HG02870 (cell line): ENCODE data around the gene MPV17.
"Not testable (repeated sequence)": the region's sequence is repeated elsewhere in the genome, so short reads cannot be mapped to it uniquely, and the experiment has no call there.

Source experiments
- ATAC-seq: cut with Tn5 transposase; IDR thresholded peaks from one replicate; pipeline ENCODE4 v1.9.1; 2021; ENCODE audit warnings: mild to moderate bottlenecking, moderate library complexity; ENCODE audit not compliant: unreplicated experiment

The MPV17 gene

DNA sequence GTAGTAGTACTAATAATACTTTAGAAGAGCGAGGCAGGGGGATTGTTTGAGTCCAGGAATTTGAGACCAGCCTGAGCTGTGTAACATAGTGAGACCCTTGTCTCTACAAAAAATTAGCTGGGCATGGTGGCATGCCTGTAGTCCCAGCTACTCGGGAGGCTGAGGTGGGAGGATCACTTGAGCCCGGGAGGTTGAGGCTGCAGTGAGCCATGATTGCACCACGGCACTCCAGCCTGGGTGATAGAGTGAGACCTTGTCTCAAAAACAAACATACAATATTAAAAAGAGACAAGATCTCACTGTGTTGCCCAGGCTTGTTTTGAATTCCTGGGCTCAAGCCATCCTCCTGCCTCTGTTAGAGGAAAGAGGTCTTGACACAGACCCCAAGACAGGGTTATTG is 22.3 kb downstream of the MPV17 start:
- not testable (repeated sequence) for ATAC-seq

DNA sequence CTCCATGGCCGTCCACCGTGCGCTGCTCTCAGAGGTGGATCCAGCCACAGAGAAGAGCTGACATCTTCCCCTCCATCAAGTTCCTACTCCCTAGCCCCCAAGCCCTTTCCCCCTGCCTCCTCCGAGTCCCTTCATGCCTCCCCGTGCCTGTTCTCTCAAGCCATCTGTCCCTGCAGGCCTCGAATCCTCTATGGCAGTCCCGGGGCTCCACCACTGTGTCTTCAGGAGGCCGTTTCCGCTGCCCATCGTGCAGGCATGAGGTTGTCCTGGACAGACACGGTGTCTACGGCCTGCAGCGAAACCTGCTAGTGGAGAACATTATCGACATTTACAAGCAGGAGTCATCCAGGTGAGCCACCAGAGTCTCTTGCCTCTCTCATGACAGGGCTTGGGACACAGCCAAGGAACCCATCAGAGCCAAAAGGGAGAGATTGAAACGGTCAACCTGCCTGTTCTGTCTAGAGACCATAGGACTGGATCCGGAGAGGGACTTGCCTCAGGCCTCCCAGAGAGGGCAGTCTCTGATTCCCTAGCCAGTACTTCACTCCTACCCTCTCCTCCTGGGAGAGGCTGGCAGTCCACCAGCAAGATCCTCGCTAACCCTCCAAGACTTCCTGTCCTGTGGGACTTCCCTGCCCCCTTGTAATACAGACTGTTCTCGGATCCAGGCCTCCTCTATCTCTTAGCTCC is 24.4 kb downstream of the MPV17 start:
- ATAC-seq = no peak

DNA sequence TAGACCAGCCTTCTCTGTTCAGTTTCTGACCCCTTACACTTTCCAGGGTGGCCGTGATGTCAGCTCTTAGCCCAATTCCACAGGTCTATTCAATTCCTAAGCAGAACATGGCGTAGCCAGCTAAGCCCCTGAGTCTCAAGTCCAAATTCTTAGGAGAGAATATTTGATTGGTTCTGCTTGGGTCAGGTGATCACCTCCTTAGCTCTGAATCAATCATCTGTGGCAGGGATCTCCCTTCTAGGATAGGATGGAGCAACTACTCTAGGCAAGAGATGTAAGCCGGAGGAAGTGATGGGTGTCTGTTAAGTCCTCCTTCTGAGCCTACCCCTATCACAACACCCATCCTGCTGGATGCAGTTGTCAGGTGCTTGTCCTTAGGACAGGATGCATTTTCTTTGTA is 25.7 kb downstream of the MPV17 start:
- ATAC-seq = no peak

DNA sequence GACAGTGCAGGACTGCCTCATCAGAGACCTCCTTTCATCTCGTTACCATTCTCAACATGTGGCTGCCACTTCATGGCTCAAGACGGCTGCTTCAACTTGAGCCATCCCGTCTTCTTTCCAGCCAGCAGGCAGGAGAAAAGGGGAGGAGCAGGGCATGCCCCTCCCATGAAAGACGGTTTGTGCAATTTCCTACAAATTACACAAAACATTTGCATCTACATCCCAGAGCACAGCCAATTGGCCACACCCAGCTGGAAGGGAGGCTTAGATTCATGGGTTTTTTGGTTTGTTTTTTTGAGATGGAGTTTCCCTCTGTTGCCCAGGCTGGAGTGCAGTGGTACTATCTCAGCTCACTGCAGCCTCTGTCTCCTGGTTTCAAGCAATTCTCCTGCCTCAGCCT is 26.4 kb downstream of the MPV17 start:
- no peak for ATAC-seq

DNA sequence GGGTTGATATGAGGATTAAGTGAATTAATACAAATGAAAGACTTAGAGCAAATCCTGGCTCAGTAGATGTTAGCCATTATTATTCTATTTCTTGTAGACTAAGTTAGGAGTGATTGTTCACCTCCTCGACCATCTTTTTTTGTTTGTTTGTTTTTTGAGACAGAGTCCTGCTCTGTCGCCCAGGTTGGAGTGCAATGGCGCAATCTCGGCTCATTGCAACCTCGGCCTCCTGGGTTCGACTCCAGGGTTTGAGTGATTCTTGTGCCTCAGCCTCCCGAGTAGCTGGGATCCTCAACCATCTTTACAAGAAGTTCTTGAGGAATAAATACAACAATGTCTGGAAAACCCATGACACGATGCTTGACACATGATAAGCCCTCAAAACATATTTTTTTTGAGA is 28.0 kb downstream of the MPV17 start:
- ATAC-seq = no peak

DNA sequence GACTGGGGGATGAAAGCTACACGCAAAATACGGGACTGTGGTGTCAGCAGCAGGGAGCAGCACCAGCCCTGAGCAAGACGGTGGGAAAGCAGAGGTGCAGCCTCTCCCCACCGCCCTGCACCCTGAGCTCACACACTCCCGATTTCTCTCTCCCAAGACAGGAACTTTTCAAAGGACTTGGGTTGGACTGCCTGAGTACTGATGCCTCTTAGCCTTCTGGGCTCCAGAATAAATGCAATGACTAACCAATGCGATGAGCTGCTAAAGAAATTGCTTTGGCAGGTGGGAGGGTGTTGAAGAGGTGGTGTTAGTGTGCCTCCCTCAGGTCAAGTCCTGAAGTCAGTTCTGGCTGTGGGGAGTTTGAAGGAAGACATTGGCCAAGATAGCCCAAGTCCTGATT is 31.0 kb downstream of the MPV17 start:
- ATAC-seq = no peak

DNA sequence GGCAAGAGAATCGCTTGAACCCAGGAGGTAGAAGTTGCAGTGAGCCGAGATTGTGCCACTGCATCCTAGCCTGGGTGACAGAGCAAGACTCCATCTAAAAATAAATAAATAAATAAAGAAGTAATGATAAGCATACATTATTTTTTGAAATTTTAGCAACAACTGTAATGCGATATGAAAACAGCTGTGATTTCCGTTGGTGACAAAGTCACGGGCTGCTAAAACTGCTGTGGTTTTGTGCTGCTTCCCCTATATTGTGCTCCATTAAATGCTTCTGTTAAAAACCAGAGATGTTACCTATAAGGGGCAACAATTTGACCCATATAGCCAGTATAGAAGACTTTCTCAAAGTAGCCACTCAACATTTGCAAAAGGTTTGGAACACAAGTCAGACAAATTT is 32.3 kb downstream of the MPV17 start:
- ATAC-seq = no peak

DNA sequence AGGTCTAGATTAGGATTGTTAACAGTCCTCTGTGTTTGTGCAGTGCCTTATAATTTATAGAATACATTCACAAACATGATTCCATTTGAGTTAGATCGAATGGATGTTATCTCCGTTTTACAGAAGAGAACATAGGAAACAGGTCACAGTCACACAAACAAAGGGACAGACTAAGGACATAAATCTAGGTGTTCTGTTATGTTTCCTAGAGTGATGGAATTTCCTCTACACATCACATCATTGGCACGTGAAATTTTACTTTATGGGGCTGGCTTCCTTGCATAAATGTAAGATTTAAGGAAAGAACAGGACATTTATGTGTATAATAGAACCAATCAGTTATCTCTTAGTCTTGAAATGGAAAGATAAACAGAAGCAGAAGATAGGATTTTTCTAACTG is 34.3 kb downstream of the MPV17 start:
- ATAC-seq = no peak

DNA sequence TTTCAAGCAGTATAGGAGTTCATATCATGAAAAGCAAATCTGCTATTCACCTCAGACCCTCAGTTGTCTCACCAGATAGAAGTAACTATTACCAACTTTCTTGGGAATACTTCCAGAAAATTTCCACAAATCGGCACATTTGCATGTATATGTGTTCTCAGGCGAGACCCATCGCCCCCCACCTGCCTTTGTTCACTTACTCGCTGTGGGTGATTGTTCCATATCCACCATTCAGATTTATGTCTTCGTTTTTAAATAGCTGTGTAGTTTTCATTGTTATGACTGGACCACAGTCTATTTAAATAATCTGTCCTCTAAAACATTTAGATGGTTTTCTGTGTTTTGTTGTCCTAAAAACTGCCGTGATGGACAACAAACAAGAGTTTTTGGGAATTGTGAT is 37.4 kb downstream of the MPV17 start:
- no peak for ATAC-seq

DNA sequence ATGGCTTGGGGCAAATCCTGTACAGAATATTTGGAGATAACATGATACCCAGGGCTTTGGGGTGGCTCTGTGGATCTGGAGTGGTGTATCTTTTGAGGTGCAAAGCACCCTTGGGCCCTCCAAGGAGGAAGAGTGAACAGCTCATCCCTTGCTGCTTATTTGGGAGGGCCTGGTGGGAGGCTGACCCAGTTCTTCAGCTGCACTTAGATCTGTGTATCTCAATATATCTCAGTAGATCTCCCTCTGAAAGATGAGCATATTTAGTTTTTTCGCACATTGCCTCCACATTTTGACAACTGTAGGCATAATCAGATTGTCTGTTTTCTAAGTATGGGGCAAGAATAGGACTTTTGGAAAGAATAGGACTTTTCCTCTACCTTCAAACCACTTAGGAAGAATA is 37.9 kb downstream of the MPV17 start:
- ATAC-seq = no peak

DNA sequence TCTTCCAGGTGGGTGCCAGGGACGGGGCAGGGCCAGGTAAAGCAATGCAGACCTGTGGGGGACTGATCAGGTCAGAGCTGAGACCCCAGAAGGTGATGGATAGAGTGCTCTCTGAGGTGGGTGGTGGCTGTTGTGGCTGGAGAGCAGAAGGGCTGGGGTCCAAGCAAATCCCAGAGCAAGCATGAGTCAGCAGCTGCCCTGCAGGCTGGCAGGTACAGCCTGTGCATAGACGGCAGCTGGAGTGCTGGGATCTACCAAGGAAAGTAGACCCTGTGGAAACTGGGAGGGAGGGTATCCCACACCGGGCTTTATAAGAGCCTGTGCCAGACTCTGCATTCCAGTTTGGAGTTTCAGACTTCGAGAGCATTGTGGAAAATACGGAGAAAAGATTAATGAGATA is 40.0 kb downstream of the MPV17 start:
- ATAC-seq = no peak

DNA sequence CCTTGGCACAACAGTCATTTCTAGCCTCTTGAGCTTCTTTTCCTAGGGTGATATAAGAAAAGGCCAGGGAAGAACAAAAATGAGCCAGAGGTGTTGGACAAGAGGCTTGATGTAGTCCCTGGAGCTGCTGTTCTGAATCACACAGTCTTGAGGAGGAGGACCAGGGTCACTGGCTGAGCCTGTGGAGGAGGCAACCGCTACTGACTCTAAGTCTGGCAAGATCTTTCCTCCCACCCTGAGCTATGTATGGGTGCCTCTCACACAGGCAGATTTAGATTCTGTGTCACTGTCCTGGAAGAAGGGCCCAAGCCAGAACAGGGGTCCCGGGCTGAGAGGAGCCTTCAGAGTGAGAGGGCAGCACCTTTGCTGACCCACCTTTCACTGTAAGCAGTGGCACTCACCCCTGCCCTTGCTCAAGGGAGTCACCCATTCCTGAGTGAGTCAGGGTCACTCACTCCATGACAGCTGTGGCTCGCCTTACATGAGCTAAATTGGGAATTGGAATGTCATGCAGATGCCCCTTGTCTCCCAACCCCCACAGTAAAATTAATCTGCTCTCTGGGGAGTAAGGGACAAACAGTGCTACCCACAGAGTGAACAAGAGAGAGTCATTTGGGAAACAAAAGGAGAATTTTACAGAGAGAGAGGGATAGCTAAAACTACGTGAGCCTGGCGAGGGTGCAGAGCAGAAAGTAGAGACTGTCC is 40.9 kb downstream of the MPV17 start, which contains the start of gene TRIM54:
Gene TRIM54 (plus strand): TSS at position 575 of the 705 bp plus-strand sequence. CDS start 303 bp downstream, outside the sequence.
- no peak for ATAC-seq

DNA sequence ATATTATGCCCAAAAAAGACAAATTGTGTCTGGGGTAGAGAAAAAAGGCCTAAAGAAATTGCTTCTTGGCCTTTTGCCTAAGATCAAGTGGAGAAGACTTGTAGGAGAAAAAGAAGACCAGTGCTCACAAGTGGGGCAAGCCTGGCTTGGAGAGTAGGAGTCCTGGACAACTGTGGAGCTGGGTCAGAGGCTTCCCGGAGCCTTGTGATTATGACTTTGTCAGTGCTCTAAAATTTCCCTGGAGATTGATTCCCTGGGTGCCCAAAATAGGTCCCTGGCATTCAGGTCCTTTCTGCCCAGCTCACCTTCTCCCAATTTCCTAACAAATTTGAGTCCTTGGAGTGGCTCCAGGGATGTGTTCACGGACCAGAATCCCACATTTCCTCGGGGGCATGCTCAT is 41.5 kb downstream of the MPV17 start:
- ATAC-seq = no peak

DNA sequence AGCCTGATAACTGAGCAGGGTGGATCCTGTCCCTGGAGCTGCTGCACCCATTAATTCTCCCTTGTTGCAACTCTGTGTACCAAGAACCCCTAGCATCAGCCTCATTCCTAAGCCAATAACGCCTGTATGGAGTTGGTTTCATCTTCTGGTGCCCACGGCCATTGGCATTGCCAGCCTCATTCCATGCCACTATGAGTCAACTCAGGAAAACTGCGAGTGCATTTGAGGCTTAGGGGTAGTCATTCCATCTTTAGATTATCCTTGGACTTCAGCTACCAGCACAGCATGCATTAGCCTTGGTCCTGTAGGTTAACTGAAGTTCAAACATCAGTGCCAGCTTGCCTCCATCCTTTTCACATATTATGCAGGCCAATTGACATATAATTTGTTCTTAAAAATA is 42.1 kb downstream of the MPV17 start:
- no peak for ATAC-seq

DNA sequence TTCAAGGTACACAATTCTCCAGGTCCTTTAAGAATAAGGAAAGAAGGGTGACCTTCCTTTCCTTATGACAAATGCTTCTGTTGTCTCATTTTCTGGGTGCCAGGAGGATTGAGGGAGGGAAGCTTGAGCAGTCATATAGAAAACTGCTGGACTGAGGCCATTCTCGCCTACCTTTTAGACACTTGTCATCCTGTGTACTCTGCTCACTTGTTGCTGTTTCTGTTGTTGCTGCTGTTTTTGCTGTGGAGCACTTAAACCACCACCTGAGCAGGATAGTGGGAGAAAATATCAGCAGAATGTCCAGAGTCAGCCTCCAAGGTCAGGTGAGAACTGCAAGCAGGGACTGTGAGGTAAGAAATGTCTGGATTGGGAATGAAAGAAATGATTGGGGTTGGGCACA is 44.9 kb downstream of the MPV17 start:
- ATAC-seq = no peak

DNA sequence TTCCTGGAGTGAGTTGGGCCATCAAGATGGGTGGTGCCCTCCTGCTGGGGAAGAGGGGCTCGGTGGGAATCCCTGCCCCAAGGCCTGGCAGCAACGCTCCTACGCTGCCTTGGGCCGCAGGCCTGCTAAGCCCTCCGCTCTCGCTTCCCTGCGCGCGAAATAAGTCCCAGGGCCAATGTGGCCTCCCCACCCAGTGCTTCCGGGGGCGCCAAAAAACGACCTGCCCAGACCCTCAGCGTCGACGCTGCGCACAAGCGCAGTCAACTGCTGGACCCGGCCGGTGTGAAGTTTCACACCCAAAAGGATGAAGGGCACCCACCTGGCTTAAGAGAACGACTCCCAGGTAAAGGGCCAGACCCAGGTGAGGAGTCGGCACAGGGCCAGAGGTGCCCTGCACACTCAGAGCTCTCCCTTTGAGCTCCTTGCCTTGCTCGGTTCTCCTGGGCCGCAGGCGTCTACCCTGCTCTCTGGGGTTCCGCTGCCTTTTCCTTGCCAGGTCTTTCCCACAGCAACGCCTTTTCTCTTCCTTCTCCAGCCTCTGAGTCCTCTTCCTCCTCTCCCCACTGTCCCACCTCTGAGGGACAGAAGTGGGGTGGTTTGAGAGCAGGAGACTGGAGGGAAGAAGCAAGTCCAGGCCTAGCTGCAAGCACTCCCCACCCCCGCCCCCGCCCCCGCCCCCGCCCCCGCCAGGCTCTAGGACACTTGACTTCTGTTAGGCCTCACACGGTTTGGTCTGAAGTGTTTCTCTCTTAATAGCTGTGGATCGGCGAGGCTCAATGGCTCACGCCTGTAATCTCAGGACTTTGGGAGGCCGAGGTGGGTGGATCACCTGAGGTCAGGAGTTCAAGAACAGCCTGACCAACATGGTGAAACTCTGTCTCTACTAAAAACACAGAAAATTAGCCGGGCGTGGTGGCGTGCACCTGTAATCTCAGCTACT is 47.4 kb downstream of the MPV17 start, which contains the start of gene DNAJC5G:
Gene DNAJC5G (plus strand): TSS at position 223 of the 940 bp plus-strand sequence. CDS start 1,296 bp downstream, outside the sequence.
- ATAC-seq = no peak

DNA sequence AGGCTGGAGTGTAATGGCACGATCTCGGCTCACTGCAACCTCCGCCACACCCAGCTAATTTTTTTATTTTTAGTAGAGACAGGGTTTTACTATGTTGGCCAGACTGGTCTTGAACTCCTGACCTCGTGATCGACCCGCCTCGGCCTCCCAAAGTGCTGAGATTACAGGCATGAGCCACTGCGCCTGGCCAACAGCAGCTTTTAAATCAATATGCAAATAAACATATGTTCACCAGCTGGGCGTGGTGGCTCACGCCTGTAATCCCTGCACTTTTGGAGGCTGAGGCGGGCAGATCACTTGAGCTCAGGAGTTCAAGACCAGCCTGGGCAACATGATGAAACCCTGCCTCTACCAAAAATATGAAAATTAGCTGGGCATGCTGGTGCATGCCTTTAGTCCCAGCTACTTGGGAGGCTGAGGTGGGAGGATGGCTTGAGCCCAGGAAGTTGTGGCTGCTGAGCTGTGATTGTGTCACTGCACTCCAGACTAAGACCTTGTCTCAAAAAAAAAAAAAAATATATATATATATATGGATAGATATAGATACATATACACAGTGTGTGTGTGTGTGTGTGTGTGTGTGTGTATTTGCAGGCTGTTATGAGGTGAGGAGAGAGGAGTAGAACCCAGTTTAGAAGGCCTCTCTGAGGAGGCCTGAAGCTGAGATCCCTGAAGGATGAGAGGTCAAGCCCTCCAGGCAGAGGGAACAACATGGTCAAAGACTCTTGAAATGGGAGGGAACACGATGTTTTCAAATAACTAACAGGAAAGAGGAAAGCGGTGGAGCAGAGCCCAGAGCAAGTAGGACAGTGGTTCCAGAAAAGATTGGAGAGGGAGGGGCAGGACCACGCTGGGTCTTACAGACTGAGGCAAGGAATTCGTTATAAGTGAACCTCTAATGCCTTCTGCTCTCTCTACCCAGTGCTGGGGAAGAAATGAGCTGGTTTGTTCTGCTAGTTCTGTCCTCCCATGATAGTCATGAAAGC is 50.1 kb downstream of the MPV17 start:
- ATAC-seq = not testable (repeated sequence)

DNA sequence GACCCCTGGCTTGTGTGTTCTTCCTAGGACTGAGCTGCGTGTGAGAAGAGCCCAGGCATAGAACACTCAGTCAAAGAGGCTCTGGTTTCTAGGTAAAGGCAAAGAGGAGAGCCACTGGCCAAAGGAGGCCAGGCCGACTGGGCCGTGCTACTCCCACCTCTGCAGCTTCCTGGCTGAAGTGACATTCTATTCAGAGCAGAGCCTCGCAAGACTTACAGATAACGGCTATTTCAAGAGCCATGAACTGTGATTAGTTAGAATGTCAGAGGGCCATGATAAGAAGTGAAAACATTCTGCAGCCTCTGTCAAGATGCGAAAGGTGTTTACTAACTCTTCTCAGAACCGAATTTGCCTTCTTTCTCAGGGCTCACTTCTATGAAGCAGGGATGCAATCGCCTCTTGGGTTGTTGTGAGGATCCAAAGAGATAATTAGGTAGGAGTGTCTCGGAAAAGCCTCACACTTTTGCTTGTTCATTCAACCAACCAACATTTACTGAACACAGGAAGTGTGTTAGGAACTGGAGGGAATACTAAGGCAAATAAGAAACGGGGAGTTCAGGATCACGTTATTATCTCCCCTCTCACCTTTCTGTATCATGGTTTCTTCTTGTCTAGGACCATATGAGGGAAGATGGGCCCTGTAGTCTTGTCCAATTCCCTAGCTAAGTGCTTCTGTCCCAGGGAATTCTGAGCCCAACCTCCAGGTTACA is 51.1 kb downstream of the MPV17 start:
- ATAC-seq = no peak

DNA sequence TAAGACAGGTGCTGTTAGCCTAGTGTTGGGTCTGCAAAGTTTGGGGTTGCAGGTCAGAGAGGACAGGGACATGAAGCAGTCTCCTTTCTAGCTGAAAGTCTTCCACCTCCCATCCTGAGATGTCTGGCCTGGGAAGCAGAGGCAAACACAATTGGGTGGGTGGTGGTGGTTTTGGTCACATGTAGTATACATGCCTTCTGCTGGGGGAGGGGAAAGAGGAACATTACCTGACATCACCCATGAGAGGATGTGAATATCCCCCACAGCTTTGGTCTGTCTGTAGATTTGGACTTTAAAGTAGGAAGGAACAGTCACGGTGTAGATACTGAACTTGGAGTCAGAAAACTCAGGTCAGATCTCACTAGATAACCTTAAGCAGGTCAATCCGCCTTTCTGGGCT is 52.2 kb downstream of the MPV17 start:
- no peak for ATAC-seq

DNA sequence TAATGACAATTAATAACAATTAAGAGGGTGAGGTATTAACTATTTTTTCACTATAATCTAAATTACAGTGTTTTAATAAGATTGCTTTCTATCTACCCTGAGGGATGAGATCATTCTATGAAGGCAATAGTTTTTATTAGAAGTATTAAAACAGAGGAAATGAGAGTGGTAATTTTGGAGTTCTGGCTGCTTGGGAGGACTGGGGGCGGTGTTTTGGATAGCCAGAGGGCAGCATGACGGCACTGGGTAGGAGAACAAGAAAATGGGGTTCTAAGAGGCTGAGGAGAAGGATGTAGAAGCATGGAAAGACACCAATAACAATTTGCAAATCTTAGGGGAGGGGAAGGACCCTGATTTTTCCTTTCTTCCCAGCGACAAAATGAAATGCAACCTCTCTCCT is 52.8 kb downstream of the MPV17 start:
- ATAC-seq = no peak
